Erythroblast (primary cell): Measurements from ENCODE around the gene TUBG2.

ENCODE experiments used
- GATA1 ChIP-seq: IDR thresholded peaks from 2 replicates; pipeline ENCODE4 v1.6.1; 2011; ENCODE audit warnings: low read depth, mild to moderate bottlenecking, control low read depth, low read length, moderate library complexity
- POLR2A ChIP-seq: IDR thresholded peaks from 2 replicates; pipeline ENCODE4 v1.6.1; 2011; ENCODE audit warnings: mild to moderate bottlenecking, low read length

- TF ChIP-seq POLR2A (no peak), GATA1 (no peak)
Observed at GRCh38 chr17:42691021-42691545, 32.0 kb downstream of the TUBG2 start.
